HG03521 (cell line): ENCODE measurements around the gene CFAP141.
A peak's percentile ranks its signal among the peaks of the same experiment; 100 is the strongest.
"Not testable (repeated sequence)": the region's sequence is repeated elsewhere in the genome, so short reads cannot be mapped to it uniquely, and the experiment has no call there.

Experiments used
- ATAC-seq: cut with Tn5 transposase; IDR thresholded peaks from one replicate; pipeline ENCODE4 v1.9.1; 2021; ENCODE audit warnings: mild to moderate bottlenecking, moderate library complexity; ENCODE audit not compliant: unreplicated experiment

CFAP141 gene

DNA sequence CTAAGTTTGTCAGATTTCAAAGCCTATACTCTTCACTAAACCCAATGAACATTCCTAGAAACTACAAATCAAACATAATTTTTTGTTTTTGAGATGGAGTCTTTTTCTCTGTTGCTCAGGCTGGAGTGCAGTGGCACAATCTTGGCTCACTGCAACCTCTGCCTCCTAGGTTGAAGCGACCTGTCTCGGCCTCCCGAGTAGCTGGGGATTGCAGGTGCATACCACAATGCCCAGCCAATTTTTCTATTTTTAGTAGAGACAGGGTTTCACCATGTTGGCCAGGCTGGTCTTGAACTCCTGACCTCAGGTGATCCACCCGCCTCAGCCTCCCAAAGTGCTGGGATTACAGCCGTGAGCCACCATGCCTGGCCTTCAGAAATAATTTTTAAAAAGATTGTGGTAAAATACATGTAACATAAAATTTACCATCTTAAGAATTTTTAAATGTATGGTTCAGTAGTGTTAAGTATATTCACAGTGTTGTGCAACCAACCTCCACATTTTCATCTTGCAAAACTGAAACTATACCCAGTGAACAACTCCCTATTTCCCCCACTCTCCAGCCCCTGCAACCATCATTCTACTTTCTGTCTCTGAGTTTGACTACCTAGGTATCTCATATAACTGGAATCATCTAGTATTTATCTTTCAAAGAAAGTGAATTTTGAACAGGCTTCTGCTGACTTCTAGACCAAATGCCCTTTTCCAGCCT lies 2.7 kb upstream of the CFAP141 start:
- ATAC-seq: no peak

DNA sequence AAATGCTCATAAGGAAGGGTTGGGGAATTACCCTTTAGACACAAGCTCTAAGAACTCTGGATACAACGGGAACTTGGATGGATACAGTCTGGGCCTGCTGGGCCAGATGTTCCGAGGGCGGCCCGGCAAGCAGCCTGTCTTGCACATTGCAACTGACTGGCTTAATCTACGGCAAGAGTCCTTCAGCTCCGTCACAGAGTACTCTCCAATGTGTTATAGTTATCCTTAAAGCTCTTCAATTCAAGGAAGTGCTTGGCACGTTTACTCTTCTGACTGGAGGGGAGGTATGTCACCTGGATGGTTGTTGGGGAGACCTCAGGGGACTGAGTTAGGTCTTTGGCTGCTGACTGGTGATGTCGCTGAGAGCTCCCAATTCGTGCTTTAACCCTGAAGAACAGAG lies 1.1 kb upstream of the CFAP141 start:
- no peak for ATAC-seq

DNA sequence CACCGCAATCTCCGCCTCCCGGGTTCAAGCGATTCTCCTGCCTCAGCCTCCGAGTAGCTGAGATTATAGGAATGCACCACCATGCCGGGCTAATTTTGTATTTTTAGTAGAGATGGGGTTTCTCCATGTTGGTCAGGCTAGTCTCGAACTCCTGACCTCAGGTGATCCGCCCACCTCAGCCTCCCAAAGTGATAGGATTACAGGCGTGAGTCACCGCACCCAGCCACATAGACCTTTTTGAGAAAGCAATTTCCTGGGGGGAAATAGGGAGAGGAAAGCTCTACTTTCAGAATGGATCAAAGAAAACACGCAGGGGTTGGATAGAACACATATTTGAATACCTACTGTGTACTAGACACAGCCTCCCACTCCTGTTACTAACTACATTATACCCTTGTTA lies 355 bp downstream of the CFAP141 start:
- ATAC-seq: not testable (repeated sequence)

DNA sequence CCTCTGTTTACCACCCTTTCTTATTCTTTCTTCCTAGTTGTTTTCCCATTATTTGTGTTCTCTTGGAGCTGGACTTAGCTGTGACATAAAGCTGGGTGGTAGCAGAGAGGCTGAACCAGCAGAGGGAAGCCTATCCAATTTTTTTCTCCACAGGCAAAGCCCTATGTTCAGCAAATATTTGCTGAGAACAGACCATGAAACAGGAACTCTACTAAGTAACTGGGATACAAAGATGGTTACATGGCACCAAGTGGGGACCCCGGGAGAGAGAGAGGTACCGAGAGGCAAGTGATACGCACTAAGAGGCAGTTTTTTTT lies 6.6 kb downstream of the CFAP141 start:
- ATAC-seq: no peak

DNA sequence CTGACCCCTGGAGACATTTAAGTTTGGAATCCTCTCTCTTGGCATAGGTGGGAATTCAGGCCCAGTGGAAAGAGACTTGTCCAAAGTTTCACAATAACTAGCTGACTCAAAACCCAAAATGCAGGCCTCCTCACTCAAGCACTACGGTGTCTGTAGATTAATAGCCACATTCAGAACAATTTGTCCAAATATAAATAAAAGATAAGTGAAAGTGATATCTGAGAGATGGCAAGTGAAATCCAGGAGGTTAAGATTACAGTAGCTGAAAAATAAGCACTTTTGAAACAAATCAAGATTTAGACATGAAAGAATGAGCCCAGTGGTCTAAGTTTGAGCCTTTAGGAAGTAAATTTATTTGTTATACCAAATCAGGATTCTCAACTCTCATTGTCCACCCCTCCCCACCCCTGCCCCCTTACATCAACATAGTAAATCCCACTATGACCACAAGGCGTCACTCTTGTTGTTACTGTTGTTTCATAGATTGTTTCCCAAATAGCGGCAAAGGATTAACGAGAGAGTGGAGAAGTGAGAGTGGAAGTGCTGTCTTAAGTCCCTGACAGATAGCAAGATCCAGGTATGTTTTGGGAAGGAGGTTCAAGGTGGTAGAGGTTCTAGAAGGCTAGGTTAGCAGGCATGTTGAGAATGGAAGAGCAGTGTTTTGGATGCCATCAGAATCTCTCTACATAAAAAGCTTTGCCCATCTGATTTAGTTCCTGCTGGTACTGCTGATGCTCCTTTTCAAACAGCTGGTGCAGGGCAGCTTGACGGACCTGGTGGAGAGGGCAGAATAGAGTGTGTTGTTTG lies 7.2 kb downstream of the CFAP141 start:
- ATAC-seq: no peak

DNA sequence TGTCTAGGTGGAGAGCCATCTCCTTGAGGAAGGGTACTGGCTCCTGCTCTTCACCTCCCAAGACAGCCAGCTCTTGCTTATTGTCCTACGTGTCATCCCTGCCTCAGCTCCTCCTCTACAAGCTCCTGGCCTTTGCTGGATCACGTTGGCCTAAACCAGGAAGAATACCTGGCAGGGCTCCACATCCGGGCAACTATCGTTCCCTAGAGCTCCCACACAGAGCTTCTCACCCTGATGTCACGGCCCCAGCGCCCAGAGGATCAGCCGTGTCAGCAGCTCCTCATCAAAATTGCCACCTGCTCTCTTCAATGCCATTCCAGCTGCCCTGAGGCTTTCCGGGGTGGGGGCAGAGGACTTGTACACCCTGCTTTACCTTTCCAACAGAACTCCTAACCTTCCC lies 12.3 kb downstream of the CFAP141 start:
- no peak for ATAC-seq

DNA sequence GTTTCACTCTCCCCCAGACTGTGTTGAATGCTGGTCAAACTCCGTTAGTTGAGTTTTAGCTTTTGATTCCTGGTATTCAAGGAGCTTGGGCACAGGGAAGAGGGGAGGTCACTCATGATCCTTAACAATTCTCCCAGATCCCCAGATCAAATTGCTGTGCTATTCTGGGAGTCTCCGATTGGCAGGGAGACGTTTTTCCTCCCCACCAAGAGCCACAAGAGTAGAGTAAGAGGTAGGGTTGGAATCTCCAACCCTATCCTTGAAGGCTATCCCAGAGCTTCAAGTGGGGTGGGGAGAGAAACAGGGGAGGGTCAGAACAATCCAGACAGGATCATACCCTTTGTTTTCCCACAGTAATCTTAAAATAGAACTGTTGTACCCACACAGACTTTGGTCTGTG lies 13.7 kb downstream of the CFAP141 start:
- ATAC-seq: no peak

DNA sequence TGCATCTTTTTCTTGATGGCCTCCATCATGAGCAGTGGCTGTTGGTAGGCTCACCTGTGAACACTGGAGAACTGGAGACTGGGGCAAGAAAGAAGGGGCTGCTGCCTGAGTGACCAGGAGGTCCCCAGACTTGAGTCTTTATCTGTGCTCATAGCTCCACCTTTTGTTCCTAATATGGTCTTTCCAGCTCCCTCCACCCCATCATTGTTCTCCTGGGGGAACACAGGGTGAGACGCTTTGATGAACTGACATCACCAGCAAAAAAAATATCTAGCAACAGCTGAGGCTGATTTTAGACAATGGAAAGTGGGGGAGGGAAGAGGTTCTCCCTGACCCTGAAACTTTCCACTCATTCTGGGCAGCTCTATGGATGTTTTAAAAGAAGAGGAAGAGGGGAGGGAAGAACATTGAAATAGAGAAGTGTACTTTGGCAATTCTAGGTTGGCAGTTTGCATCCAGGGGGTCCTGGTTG lies 14.1 kb downstream of the CFAP141 start, which contains the start of gene TPM3:
TPM3 (minus strand) TSS at position 111 of the 472 bp plus-strand sequence; CDS start at position 29, 82 bp downstream.
- no peak for ATAC-seq

DNA sequence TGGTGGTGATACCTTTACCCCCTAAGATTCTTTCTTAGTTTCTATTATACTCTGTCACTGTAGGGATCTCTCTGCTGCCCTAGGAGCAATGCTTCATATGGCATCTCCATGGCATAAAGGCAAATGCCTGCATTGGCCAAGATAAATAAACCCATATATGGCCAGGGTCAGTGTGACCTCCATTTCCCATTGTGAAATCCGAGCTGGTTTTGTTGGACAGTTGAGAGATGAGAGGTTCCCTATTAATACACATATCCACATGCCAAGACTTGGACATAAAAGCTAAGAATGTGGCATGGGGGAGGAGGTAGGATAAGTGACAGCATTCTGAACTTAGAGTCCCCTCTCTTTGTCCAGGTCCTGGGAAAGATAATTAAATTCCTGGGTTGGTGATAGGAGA lies 15.6 kb downstream of the CFAP141 start:
- no peak for ATAC-seq

DNA sequence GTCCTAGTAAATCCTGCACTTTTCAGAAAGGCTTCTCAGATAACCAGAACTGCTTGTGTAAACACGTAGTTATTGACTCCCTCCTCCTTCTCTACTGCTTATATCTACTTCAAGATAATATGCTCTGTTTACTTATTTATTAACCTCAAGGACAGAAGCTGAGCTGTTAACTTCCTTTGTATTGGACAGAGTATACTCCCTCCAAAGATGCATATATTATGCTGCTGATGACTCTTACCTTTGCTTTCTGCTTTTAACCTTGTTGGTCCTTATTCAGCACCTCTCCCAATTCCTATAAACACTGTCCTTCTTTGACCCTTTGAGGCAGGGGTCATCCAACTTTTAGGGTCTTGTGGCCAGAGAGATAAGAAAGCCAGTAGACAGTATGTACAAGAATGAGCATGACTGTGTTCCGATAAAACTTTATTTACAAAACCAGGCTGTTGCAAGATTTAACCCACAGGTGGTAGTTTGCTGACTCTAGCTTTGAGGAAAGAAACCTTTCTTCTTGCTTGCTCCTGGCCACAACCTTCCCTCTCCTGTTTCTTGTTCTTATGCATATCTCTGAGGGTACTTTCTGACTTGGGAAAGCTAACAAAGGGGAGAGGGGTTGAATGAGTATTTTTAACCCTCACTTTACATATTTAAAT lies 19.2 kb downstream of the CFAP141 start:
- ATAC-seq: no peak

DNA sequence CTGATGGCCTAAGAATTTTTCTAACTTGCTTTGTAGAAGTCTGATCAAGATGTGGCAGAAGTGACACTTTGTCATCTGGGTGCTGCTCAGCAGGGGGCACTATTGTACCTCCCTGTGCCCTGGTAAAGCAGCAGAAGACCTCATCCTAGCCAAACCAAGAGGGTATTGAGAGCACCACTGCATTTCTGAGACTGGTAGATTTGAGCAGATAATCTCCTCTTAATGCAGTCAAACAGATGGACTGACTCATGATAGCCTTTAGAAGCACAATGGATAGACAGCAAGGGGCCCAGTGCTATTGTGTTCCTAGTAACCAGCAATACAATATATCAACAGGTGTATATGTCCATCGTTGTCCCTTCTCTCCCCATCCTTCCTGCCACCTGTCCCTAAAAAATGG lies 20.0 kb downstream of the CFAP141 start:
- no peak for ATAC-seq

DNA sequence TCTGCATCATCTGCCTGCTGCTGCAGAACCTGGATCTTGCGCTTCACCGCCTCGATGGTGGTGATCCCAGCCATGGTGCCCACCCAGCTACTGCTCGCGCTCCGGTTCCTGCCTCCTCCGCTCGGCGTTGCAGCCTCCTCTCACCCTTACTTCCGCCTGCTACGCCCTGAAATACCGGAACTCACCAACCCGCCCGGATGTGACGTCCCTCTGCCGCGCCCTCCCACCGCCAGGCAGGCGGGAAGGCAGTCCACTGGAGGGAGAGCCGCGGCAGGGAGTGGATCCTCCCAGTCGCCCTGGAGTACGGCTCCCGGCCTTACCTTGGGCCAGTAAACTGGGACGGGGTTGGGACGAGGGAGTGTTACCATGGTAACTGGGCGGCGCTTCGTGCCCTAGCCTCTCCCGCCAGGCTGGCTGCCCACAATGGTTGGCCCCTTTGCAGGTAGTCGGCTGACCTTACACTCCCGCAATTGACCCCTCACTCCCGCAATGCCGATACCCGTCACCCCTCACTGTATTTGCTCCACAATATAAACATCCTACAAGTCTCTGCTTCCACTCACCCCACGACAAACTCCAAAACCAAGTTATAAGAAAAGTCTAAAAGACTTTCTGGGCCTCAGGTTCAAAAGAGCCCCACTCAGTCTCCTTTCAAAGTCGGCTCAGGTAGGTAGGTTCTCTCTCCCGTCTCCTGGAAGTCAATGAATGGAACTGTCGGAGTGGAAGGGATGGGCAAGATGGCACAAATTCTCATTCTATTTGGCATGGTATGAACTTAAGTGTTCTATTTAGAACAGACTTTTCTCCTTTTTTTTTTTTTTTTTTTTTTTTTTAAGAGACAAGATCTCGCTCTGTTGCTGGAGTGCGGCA lies 22.9 kb downstream of the CFAP141 start:
- ATAC-seq: peak; percentile 82

DNA sequence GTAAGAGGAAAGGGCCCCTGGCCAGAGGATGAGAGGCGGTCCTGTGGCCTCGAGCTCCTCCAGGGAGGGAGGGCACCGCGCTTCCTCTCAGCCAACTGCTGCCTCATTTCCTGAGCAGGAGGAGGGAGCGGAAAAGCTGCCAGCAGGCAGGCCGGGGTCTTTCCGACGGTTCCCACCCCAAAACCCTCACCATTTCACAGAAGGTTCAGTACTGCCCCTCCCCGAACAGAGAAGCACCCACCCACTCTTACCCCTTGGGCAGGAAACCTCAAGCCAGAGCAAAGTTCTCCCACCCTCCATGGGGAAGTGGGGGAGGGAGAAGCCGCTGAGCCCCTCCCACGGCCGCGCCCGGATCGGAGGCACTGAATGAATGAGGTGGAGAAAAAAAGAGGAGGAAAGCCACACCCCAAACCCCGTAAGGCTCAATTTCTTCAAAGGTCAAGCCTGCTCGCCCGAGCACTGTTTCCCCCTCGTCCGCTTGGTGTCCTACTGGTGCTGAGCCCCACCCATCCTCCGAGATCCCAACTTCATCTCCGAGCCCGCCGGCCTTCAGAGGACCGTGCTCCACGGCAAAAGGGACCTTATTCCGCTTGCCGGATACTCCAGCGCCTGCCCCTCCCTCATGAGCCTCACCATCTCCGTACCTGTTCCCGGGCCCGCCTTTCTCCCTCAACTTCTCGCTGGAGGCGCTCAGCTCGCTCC lies 23.6 kb downstream of the CFAP141 start:
- ATAC-seq: peak; percentile 47

DNA sequence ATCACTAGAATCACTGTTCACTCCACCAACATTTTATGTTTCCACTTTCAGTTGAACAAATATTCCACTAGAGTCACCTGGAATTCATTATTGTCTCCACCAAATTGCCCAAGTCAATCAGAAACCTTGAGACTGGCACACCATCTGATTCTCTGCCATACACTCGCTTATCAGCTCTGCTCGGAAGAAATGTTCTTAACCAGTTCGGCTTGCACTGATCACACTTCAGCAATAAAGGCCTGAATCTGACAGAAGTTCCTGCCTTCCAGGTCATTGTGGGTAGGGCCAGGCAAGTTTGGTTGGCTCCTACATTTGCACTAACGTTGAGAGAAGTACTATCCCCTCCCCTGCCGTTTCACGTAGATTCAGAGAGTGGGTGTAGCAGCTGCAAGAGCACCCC lies 24.2 kb downstream of the CFAP141 start:
- ATAC-seq: no peak

DNA sequence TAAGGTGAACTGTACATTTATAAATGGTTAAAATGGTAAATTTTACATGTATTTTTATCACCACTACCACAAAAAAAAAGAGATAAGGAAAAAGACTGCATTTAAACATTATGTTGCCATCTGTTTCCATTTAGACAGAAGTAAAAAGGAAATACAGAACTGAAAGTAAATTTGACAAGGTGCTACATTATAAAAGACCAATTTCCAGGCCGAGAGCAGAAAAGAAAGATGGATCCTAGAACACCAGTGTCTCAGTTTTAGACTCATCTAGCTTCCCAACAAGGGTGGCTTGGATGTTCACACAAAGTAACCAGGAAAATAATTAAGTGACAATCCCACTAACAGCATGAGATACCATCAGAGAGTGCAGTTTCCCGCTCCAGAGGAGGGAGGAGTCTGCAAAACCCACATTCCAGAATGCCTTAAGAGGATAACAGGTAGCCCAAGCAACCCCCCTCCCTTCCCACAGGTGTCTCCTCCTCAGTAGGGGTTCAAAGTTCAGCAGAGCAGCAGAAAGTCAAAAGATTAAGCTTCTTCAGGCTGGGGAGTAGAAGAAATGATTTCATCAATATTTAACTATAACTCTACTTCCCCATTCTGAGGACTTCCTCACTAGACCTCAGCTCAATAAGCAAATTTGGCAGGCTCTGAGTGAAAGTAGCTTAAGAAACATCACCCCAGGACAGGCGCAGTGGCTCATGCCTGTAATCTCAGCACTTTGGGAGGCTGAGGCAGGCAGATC lies 26.0 kb downstream of the CFAP141 start:
- no peak for ATAC-seq

DNA sequence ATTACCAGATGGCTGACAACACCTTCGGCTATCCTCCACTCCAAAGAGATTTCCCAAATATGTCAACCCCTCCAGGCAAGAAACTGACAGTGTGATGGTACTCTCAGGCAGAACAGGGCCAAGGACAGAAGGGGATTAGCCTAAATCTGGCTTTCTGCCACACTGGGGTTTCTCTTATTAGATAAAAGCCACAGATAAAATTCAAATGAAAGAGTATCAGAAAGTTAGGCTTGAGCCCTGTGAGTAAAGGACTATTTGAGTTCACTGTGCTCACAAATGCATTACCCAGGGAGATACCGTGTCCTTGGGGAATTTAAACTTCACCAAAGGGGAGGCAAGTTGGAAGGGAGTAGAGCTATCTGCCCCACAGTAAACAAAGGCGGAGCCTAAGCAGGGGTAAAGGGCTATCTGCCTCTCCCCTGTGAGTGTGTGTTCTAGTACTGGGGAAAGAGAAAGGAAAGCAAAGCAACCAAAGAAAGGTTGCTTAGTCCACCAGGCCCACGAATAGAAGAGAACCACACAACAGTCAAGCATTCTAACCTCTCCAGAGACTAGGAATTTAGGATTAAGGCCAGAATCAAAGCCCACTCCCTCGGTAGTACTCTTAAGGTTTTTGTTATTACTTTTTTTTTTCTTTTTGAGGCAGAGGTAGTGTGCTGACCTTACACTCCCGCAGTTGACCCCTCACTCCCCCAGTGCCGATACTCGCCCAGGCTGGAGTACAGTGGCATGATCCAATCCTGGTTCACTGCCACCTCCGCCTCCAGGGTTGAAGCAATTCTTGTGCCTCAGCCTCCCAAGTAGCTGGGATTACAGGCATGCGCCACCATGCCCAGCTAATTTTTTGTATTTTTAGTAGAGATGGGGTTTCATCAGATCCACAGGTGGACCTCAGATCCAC lies 27.0 kb downstream of the CFAP141 start:
- ATAC-seq: no peak

DNA sequence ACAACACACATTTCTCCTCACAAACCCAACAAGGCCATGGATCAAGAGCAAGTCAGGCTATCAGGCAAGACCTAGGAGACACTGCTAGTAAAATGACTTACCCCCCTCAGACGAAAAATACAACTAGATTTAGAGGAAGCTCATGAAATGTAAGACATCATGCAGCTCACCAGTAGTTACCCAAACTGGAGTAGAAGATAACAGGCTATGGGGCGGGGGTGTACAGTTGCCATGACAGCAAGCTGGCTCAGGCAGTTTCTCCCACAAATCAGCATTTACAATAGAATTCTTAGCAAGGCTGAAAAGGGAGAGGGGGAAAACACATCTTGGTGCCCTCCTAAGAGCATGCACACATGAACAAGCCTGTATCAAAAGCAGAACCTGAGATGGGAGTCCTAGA lies 28.1 kb downstream of the CFAP141 start:
- ATAC-seq: no peak

DNA sequence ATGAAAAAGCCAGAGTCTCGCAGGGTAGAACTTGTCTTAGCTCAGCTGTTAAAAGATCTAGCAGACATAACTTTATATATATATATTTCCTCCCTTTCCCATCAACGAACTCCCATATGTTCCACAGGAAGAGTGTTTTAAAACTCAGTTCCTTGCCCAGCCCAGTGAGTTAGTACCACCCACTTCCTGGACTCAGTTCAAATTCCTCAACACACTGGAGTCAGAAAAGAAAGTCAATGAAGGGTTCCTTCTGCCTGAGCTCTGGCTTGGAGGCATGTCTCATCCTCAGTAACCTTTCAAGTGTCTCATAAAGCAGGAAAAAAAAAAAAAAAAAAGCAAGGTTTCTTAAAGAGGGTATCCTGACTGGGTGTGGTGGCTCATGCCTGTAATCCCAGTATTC lies 29.8 kb downstream of the CFAP141 start:
- ATAC-seq: no peak

DNA sequence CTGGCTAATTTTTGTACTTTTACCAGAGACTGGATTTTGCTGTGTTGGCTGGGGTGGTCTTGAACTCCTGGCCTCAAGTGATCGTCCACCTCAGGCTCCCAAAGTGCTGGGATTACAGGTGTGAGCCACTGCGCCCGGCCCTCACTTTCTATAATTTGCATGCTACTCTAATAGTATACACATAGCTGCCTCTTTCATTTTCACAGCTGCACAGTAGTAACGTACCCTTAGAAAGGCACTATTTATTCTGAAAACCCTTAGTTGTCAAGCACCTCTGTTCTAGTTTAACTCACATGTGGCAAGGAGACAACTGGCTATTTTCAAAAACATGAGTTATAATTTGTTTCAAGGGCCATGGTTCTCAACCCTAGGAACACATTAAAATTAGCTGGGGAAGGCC lies 31.5 kb downstream of the CFAP141 start:
- no peak for ATAC-seq
